Measurements from ENCODE around the gene AKR7A2. TPM values are rescaled to one million over a fixed set of nuclear protein-coding genes. Genes with fewer than 3 reads are reported as not detected.
A peak's percentile ranks its signal among the peaks of the same experiment; 100 is the strongest.

The AKR7A2 gene
- polyA plus RNA-seq, 2 donors = 9.4 to 52.6 TPM

DNA sequence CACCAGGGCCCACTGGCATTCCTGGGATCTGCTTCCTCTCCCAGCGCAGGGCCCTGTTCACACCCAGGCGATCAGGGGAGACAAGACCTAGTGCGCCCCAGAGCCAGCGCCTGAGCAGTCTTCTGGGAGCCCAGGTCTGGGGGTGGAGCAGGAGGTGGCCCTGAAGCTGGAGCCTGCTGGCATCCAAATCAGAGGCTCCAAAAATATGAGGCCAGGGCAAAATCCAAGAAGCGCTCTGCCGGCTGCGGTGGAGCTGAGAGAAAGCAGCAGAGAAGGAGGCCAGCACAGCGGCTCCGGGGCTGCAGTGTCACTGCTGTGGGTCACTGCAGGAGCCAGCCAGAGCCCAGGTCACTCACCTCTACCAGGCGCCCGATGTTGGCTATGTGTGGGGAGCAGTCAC, 32.9 kb upstream of the AKR7A2 start:
- Histone ChIP-seq H3K27me3 (ENCODE audit: control insufficient read depth in 1 of 2, insufficient read depth in 2 of 2, low read length in 2 of 2) (no peaks in the 10 kb centered on the region), H3K9me3 (ENCODE audit: control insufficient read depth in 2 of 2, insufficient read depth in 1 of 2, low read depth in 1 of 2, low read length in 1 of 2) (no peaks in the 10 kb centered on the region), H3K4me1 (ENCODE audit: control insufficient read depth in 2 of 2, insufficient read depth in 2 of 2, low read length in 1 of 2) (peaks cover 0 to 11% of the 10 kb centered on the region in 2 donors), H3K27ac (ENCODE audit: low read depth in 2 of 2, low read length in 1 of 2) (peak overlapping the region in 1 of 2 donors; percentile 34), H3K4me3 (ENCODE audit: low read depth in 1 of 2, low read length in 2 of 2) (no peak overlapping the region), H3K36me3 (ENCODE audit: control insufficient read depth in 2 of 2, insufficient read depth in 2 of 2, low read length in 1 of 2) (peaks cover 5 to 48% of the 10 kb centered on the region in 2 donors)
- whole genome bisulfite sequencing, 2 donors = 69 to 81% methylated on average over 11 of the region's 11 CpGs

DNA sequence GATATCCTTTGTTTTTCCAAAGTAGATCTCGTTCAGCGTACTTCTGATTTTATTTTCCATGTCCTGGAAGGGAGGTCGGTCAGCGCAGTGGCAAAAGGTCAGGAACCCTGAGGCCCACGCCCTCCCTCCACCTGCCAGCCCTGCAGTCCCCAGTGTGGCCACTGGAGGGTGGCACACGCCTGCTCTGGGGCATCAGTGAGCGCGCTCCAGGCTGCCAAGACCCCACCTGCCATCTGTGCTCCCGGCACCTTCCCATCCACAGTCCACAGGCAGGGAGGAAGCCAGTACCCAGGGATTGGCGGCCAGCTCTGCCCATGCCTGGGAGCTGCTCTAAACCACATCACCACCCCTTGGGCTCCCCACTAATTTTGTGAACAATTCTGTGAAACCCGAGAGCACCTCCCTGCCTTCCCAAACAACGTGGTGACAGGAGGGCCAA, 32.4 kb upstream of the AKR7A2 start:
- H3K36me3 ChIP-seq (ENCODE audit: control insufficient read depth in 2 of 2, insufficient read depth in 2 of 2, low read length in 1 of 2) = peaks cover 9 to 49% of the 10 kb centered on the region in 2 donors
- peak overlapping the region in 1 of 2 donors; percentile 34 for H3K27ac ChIP-seq (ENCODE audit: low read depth in 2 of 2, low read length in 1 of 2)
- 36 to 46% methylated on average over 12 of the region's 12 CpGs for WGBS, 2 donors
- no peak overlapping the region for H3K4me3 ChIP-seq (ENCODE audit: low read depth in 1 of 2, low read length in 2 of 2)
- peaks cover 0 to 8% of the 10 kb centered on the region in 2 donors for H3K4me1 ChIP-seq (ENCODE audit: control insufficient read depth in 2 of 2, insufficient read depth in 2 of 2, low read length in 1 of 2)
- no peaks in the 10 kb centered on the region for H3K27me3 ChIP-seq (ENCODE audit: control insufficient read depth in 1 of 2, insufficient read depth in 2 of 2, low read length in 2 of 2)
- no peaks in the 10 kb centered on the region for H3K9me3 ChIP-seq (ENCODE audit: control insufficient read depth in 2 of 2, insufficient read depth in 1 of 2, low read depth in 1 of 2, low read length in 1 of 2)

DNA sequence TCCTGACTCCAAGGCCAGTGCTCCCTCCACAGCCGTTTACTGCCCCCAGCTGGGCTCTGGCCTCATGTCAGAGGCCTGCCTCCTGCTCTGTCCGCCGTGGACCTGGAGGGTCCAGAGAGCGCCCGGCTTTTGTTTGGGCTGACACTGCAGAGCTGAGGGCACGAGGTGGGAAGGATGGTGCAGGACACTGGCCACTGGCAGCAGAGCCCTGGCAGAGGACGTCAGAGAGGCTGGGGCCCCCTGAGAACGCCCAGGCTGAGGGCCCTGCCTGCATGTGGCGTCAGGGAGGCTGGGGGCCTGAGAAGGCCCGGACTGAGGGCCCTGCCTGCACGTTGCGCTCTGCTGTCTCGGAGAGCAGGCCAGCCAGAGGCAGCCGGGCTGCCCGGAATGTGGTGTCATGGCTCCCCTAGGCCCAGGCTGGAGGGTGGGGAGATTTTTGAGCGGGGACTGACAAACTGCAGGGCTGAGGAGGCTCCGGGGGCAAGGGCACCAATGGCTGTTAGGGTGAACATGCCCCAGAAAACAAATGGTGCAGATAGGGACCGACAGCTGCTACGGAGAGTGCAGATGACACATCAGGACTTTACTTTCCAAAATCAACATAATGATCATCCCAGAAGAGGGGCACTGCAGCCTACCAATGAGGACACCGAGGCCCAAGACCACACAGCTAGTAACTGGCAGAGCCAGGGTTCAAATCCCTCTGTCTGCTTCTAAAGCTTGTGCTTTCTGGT, 31.8 kb upstream of the AKR7A2 start:
- Histone ChIP-seq H3K27ac (ENCODE audit: low read depth in 2 of 2, low read length in 1 of 2) (no peak overlapping the region), H3K4me3 (ENCODE audit: low read depth in 1 of 2, low read length in 2 of 2) (no peak overlapping the region), H3K9me3 (ENCODE audit: control insufficient read depth in 2 of 2, insufficient read depth in 1 of 2, low read depth in 1 of 2, low read length in 1 of 2) (no peaks in the 10 kb centered on the region), H3K4me1 (ENCODE audit: control insufficient read depth in 2 of 2, insufficient read depth in 2 of 2, low read length in 1 of 2) (peaks cover 0 to 4% of the 10 kb centered on the region in 2 donors), H3K36me3 (ENCODE audit: control insufficient read depth in 2 of 2, insufficient read depth in 2 of 2, low read length in 1 of 2) (peaks cover 9 to 49% of the 10 kb centered on the region in 2 donors), H3K27me3 (ENCODE audit: control insufficient read depth in 1 of 2, insufficient read depth in 2 of 2, low read length in 2 of 2) (no peaks in the 10 kb centered on the region)
- WGBS, 2 donors = 81 to 86% methylated on average over 20 of the region's 20 CpGs

DNA sequence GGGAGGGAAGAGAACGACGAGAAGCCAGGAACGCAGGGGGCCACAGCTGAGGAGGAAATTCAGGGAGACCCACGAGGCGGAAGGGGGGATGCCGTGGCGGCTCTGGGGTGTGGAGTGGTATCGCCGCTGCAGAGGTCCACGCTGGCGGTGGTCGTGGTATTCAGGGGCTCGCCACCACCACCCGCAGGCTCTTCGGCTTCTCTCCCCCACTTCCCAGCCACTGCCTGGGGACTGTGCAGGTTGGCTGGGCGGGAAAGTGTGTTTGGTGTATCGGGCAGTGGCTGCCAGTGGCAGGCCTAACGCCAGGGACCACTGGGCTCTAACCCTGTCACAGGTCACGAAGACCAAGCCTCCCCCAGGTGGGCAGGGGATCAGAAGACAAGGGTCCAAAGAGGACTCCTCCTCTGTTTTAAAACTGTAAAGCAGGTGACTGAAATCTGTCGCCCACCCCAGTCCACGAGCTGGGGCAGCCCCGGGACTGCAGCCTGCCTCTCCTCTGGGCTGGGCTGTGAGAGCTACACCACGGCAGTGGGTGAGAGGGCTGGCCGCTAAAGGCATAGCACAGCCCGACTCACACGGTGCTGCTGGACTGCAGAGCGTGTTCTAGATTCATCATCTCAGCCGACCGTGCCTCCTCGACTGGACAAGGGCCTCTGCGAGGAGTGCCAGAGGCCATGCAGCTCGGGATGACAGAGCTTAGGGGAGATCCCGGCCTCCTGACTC, 31.1 kb upstream of the AKR7A2 start:
- WGBS, 2 donors = 82 to 85% methylated on average over 33 of the region's 33 CpGs
- peaks cover 9 to 55% of the 10 kb centered on the region in 2 donors for H3K36me3 ChIP-seq (ENCODE audit: control insufficient read depth in 2 of 2, insufficient read depth in 2 of 2, low read length in 1 of 2)
- peaks cover 0 to 4% of the 10 kb centered on the region in 2 donors for H3K4me1 ChIP-seq (ENCODE audit: control insufficient read depth in 2 of 2, insufficient read depth in 2 of 2, low read length in 1 of 2)

DNA sequence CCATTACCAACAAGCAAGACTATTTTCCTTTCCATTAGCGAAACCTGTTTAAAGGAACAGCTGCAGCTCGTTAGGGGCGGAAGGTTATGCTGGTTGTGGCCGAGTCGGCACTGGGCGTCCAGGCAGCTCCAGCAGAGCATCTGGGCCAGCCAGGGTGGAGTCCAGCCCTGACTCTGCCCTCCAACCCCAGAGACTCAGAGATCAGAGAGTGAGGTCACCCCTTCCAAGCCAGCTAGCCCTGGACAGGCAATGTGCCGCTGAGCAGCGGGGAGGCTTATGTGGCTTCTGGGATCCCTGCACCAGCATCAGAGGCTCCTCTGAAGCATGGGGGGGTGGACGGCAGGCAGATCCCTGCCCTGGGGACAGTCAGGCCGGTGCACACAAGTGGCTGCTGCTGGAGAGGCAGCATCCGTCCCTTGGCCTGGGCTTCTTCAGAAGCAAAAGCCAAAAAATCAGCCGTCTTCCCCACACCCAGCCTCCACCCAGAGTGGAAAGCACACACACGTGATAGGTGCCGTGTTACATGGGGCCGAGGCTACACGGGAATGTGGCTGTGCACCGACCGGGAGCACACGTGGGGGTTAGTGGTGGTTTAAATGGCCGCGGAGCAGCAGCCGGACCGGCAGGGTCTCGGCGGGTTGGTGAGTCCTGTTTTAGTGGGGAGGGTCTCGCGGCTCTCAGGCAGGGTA, 30.3 kb upstream of the AKR7A2 start:
- H3K27ac ChIP-seq (ENCODE audit: low read depth in 2 of 2, low read length in 1 of 2) = no peak overlapping the region
- H3K4me1 ChIP-seq (ENCODE audit: control insufficient read depth in 2 of 2, insufficient read depth in 2 of 2, low read length in 1 of 2) = peaks cover 0 to 4% of the 10 kb centered on the region in 2 donors
- H3K27me3 ChIP-seq (ENCODE audit: control insufficient read depth in 1 of 2, insufficient read depth in 2 of 2, low read length in 2 of 2) = no peaks in the 10 kb centered on the region
- H3K9me3 ChIP-seq (ENCODE audit: control insufficient read depth in 2 of 2, insufficient read depth in 1 of 2, low read depth in 1 of 2, low read length in 1 of 2) = no peaks in the 10 kb centered on the region
- H3K4me3 ChIP-seq (ENCODE audit: low read depth in 1 of 2, low read length in 2 of 2) = no peak overlapping the region
- 81% methylated on average over 27 of the region's 27 CpGs for WGBS, 2 donors
- H3K36me3 ChIP-seq (ENCODE audit: control insufficient read depth in 2 of 2, insufficient read depth in 2 of 2, low read length in 1 of 2) = peaks cover 9 to 55% of the 10 kb centered on the region in 2 donors

More for the DNA sequence above, 31.1 kb upstream of the AKR7A2 start:
- H3K4me3 ChIP-seq (ENCODE audit: low read depth in 1 of 2, low read length in 2 of 2) = no peak overlapping the region
- H3K27ac ChIP-seq (ENCODE audit: low read depth in 2 of 2, low read length in 1 of 2) = no peak overlapping the region
- no peaks in the 10 kb centered on the region for H3K27me3 ChIP-seq (ENCODE audit: control insufficient read depth in 1 of 2, insufficient read depth in 2 of 2, low read length in 2 of 2)
- no peaks in the 10 kb centered on the region for H3K9me3 ChIP-seq (ENCODE audit: control insufficient read depth in 2 of 2, insufficient read depth in 1 of 2, low read depth in 1 of 2, low read length in 1 of 2)

DNA sequence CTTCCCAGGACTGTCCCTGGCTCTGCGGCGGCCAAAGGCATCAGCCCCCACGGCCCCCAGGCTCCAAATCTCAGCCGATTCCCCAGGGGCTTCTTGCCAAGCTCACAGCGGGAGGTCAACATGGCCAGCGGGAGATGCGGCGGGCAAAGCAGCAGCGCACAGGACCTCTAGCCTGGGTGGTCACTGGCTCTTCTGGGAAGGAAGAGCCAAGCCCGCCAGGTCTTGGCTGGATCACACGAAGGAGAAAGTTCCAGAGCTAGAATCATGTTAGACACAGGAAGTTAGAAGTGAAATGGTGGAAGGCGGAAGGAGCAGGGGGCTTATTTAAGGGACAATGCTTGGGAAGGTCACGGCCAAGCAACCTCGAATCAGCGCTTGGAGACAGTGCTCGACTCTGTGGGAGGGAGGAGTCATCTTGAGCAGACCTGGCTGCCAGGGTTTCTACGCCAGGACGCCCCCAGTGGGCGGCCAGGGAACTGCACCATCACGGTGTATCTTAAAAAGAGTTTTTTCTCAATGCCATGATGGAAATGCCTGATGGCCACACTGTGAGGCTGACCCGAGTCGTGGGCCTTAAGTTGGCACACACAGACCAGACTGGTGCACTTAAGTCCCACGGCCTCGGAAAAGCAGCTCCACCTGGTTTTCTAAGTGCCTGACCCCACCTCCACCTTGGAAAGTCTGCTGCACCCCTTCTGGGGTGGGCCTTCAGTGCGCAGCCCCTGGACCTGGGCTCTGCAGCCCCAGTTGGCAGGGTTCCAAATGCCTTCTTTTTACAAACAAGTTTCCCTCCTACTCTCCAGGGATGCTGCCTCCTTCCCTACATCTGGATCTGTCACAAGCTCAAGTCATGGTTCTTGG, 29.5 kb upstream of the AKR7A2 start:
- peaks cover 0 to 4% of the 10 kb centered on the region in 2 donors for H3K4me1 ChIP-seq (ENCODE audit: control insufficient read depth in 2 of 2, insufficient read depth in 2 of 2, low read length in 1 of 2)
- no peaks in the 10 kb centered on the region for H3K27me3 ChIP-seq (ENCODE audit: control insufficient read depth in 1 of 2, insufficient read depth in 2 of 2, low read length in 2 of 2)
- no peak overlapping the region for H3K4me3 ChIP-seq (ENCODE audit: low read depth in 1 of 2, low read length in 2 of 2)
- peaks cover 9 to 55% of the 10 kb centered on the region in 2 donors for H3K36me3 ChIP-seq (ENCODE audit: control insufficient read depth in 2 of 2, insufficient read depth in 2 of 2, low read length in 1 of 2)
- H3K9me3 ChIP-seq (ENCODE audit: control insufficient read depth in 2 of 2, insufficient read depth in 1 of 2, low read depth in 1 of 2, low read length in 1 of 2) = no peaks in the 10 kb centered on the region
- 59 to 60% methylated on average over 25 of the region's 25 CpGs for WGBS, 2 donors
- H3K27ac ChIP-seq (ENCODE audit: low read depth in 2 of 2, low read length in 1 of 2) = peak overlapping the region in 1 of 2 donors; percentile 15

DNA sequence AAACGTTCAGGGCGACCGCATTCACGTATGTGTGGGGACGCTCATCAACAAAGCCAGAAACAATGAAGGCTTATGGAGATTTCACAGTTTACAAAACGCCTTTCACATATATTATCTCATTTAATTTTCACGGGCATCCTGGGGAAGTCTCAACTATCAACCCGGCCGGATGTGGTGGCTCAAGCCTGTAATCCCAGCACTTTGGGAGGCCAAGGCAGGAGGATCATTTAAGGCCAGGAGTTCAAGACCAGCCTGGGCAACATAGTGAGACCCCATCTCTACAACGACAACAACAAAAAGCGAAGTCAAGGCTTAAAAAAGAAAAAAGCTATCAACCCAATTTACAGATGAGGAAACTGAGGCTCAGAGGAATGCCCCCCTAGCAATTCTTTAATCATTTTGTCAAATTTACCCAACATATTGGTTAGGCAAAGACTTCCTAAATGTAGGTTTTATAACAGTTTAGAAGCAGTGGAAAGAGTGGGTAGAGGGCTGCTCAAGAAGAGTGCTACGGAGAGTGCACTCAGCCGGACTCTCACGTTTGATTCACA, 28.5 kb upstream of the AKR7A2 start:
- Histone ChIP-seq H3K27me3 (ENCODE audit: control insufficient read depth in 1 of 2, insufficient read depth in 2 of 2, low read length in 2 of 2) (no peaks in the 10 kb centered on the region), H3K36me3 (ENCODE audit: control insufficient read depth in 2 of 2, insufficient read depth in 2 of 2, low read length in 1 of 2) (peaks cover 9 to 51% of the 10 kb centered on the region in 2 donors), H3K4me3 (ENCODE audit: low read depth in 1 of 2, low read length in 2 of 2) (no peak overlapping the region), H3K27ac (ENCODE audit: low read depth in 2 of 2, low read length in 1 of 2) (no peak overlapping the region), H3K9me3 (ENCODE audit: control insufficient read depth in 2 of 2, insufficient read depth in 1 of 2, low read depth in 1 of 2, low read length in 1 of 2) (no peaks in the 10 kb centered on the region), H3K4me1 (ENCODE audit: control insufficient read depth in 2 of 2, insufficient read depth in 2 of 2, low read length in 1 of 2) (peaks cover 0 to 4% of the 10 kb centered on the region in 2 donors)
- 92 to 95% methylated on average over 14 of the region's 14 CpGs for WGBS, 2 donors

DNA sequence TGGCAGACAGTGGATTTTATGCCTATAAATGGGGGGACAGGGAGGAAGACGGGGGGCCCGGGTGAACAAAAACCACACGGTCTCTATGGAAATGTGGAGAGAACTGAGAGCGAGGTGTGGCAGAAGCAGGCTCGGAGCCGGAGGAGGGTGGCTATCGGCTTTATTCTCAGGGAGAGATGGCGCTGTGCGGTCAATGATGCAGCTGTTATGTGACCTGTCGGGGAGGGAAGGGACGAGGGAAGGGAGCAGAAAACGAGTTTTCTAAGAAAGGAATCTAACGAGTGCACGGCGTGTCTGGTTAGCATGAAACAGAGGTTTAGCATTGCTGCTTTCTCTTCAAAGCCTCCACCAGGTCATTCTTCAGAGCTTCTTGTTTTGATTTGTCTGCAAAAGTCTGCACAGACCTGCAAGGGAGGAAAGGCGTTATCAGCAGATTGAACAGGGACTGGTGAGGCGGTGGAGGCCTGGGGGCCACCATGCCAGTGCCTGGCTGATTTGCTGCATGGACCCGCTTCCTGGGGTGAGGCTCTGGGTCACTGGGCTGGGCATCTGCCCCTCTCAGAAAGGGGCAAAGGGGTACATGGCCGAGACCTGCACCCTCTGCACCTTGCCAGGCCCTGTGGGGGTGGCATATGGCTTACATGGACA, 27.4 kb upstream of the AKR7A2 start:
- Histone ChIP-seq H3K27ac (ENCODE audit: low read depth in 2 of 2, low read length in 1 of 2) (no peak overlapping the region), H3K9me3 (ENCODE audit: control insufficient read depth in 2 of 2, insufficient read depth in 1 of 2, low read depth in 1 of 2, low read length in 1 of 2) (no peaks in the 10 kb centered on the region), H3K4me3 (ENCODE audit: low read depth in 1 of 2, low read length in 2 of 2) (no peak overlapping the region), H3K36me3 (ENCODE audit: control insufficient read depth in 2 of 2, insufficient read depth in 2 of 2, low read length in 1 of 2) (peaks cover 4 to 41% of the 10 kb centered on the region in 2 donors), H3K27me3 (ENCODE audit: control insufficient read depth in 1 of 2, insufficient read depth in 2 of 2, low read length in 2 of 2) (no peaks in the 10 kb centered on the region), H3K4me1 (ENCODE audit: control insufficient read depth in 2 of 2, insufficient read depth in 2 of 2, low read length in 1 of 2) (peaks cover 0 to 4% of the 10 kb centered on the region in 2 donors)
- WGBS, 2 donors = 85 to 88% methylated on average over 19 of the region's 19 CpGs

Measured in esophagus (tissue), 2 donors.